Liver (tissue), 3 donors: ENCODE data around the gene TIMM8B.

ENCODE experiments used
- TF ChIP-seq, protein P1 (sequence below): fragments of 150-350 bp; IDR thresholded peaks from 2 replicates; pipeline ENCODE4 v1.5.1; 2017; ENCODE audit warnings: improper control_type of control experiment, low read depth, low read length; ENCODE audit not compliant: missing input control
- TF ChIP-seq, protein P2 (sequence below): IDR thresholded peaks from 2 replicates; pipeline ENCODE4 v1.6.1; 2016; ENCODE audit warnings: antibody characterized with exemption
- donor health status: healthy.
- donor health status: healthy.

DNA sequence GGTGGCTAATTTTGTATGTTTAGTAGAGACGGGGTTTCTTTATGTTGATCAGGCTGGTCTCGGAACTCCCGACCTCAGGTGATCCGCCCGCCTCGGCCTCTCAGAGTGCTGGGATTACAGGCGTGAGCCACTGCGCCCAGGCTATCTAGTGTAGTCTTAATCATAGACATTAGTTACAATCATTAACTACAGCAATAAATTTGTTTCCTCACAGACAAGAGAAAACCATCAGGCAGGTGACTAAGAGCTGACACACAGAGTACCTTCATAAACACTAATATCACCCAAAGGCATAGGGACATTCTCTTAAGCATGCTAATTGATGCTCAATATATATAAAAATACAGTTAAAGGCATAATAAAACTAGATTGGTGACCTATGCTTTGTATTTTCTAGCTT is 19.5 kb upstream of the TIMM8B start:
- TF ChIP-seq, protein P1, sequence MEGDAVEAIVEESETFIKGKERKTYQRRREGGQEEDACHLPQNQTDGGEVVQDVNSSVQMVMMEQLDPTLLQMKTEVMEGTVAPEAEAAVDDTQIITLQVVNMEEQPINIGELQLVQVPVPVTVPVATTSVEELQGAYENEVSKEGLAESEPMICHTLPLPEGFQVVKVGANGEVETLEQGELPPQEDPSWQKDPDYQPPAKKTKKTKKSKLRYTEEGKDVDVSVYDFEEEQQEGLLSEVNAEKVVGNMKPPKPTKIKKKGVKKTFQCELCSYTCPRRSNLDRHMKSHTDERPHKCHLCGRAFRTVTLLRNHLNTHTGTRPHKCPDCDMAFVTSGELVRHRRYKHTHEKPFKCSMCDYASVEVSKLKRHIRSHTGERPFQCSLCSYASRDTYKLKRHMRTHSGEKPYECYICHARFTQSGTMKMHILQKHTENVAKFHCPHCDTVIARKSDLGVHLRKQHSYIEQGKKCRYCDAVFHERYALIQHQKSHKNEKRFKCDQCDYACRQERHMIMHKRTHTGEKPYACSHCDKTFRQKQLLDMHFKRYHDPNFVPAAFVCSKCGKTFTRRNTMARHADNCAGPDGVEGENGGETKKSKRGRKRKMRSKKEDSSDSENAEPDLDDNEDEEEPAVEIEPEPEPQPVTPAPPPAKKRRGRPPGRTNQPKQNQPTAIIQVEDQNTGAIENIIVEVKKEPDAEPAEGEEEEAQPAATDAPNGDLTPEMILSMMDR = no peak
- TF ChIP-seq, protein P2, sequence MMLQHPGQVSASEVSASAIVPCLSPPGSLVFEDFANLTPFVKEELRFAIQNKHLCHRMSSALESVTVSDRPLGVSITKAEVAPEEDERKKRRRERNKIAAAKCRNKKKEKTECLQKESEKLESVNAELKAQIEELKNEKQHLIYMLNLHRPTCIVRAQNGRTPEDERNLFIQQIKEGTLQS = no peak
